ENCODE results near the gene CGB3.
"Not testable (repeated sequence)": the region's sequence is repeated elsewhere in the genome, so short reads cannot be mapped to it uniquely, and the experiment has no call there.

Gene CGB3

DNA sequence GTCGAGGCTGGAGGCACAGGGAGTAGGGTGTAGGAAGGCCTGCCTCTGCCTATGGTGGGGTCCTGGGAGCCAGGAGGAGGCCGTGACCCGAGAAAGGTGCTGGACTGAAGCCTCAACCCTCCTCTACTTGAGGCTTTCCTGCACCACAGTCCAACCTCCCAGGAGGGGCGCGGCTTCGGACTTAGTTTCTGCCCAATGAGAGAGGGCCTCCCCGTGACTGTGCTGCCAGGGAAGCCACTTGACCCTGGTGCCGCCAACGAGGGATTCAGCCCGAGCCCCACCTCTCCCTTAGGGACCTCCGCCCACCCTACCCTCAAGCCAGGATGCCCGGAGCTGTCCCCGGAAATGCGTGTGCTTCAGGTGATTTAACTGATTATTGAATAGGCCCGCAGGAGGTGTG lies at the start of gene CGB3:
CGB3 (minus strand) TSS at position 101 of the 400 bp plus-strand sequence. CDS start 362 bp downstream, outside the sequence.
- not testable (repeated sequence) for DNase-seq

GRCh38 chr19:49071860-49072547 lies 47.9 kb upstream of the CGB3 start:
- DNase-seq, result no peak

- no peak for DNase-seq
Observed at GRCh38 chr19:49070416-49070815, 46.3 kb upstream of the CGB3 start.

DNA sequence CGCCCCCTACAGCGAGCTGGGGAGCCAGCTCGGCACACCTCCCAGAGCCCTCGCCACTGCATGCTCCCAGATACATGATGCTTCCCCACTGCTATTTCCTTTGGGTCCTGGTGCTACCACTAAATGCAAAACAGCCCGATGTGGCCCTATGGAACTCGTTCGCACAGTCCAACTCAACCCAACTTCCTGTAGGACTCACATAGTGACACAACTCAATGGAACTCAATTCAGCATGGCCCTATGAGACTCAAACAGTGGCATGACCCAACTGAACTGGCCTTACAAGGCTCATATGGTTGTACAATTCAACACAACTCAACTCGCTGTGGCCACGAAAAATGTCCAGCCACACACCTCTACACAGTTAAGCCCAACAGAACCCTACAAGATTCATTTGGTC lies 44.9 kb upstream of the CGB3 start:
- DNase-seq, result no peak

- DNase-seq, result no peak
Observed at GRCh38 chr19:49067554-49067953, 43.4 kb upstream of the CGB3 start.

DNA sequence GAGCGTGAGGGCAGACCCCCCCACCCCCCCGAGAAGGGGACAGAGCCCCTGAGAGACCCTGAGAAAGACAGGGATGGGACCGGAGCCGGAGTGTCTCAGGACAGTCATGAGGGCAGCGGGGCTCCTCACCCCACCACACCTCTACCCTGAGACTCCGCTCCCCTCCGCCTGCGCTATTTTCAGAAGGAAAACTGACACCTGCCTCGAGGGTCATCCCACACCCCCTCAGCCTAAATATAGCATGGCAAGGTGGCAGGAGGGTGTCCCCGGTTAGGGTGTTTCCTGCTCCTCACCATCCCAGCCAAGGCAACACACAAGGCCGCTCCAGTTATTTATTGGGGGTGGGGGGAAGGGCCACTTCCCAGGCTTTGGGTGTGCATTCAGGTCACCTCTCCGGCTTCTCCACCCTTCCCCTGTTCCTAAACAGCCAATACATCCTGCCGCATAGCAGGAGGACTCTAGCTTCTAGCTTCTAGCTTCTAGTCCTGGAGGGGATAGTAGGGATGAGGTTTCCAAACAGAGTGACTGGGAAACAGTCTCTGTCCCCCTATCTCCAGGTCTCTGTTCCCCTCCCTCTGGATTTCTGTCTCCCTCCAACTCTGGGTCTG lies 41.9 kb upstream of the CGB3 start:
- DNase-seq, result no peak

DNA sequence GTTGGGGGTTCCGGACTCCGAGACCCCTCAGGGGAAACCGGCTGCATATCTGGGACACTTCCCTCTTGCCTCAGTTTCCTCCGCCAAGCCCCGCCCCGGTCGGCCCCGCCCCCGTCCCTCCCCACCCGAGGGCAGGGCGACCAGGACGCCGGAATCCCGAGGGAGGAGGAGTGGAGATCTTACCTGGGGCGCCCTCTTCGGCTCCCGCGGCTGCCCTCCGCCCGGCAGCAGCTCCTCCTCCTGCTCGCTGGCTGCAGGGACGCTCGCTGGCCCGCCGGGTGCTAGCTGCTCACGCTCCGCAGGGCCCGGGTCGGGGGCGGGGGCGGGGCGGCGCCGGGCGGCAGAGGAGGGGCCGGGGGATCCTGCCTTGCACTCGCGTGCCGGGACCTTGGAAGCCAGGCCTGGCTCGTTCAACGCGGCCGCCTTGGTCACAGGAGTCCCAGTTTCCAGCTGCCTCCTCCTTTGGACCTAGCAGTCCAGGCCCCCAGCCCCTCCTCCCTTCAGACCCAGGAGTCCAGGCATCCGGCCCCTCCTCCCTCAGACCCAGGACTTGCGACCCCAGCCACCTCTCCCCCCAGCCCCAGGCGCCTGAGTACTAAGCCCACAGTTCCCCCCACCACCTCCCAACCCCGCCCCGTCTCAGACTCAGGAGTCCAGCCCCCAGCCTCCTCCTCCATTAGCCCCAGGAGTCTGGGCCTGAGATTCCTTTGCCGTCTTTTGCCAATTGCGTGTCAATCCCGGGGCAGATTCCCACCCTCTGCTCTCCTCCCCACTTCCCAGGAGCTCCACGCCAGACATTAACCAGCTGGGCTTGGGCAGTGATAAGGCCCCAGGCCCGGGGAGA lies 40.9 kb upstream of the CGB3 start, which contains the start of gene NTF4:
NTF4 (minus strand) TSS at position 51 of the 844 bp plus-strand sequence. CDS start 2,821 bp downstream, outside the sequence.
- no peak for DNase-seq

GRCh38 chr19:49064029-49064629 lies 40.0 kb upstream of the CGB3 start:
- no peak for DNase-seq

DNA sequence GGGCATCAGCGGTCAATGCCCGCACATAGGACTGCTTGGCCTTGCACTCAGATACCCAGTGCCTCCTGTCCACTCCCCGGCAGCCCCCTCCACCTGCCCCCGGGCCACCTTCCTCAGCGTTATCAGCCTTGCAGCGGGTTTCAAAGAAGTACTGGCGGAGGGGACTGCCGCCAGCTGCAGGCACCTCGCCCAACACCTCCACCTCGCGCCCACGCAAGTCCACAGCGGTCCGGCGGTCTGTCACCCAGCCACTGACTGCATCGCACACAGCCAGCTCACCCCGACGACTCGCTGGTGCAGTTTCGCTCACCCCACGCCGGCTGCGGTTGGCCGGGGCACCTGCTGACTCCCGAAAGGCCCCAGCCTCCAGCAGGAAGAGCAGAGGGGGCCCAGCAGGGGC lies 37.3 kb upstream of the CGB3 start:
- no peak for DNase-seq

- no peak for DNase-seq
Observed at GRCh38 chr19:49061000-49061399, 36.9 kb upstream of the CGB3 start.

GRCh38 chr19:49059053-49059452 lies 34.9 kb upstream of the CGB3 start:
- DNase-seq, result no peak

DNA sequence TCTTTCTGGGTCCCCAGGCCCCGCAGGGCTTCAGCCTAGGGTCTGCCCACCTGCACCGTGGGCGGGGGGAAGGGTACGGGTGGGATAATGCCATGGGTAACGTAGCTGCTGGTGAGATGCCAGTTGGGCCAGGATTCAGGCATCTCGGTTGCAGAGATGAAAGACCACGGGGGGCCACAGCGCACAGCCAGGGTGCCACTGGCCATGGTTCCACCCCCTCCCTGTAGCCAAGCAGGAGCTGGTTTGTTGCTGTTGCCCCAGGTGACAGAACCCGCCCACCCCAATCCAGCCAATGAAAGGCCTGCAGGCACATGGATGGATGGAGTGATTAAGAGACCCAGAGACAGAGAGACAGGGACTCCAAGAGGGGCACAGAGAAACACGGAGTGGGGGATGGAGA lies 34.4 kb upstream of the CGB3 start:
- DNase-seq, result no peak

DNA sequence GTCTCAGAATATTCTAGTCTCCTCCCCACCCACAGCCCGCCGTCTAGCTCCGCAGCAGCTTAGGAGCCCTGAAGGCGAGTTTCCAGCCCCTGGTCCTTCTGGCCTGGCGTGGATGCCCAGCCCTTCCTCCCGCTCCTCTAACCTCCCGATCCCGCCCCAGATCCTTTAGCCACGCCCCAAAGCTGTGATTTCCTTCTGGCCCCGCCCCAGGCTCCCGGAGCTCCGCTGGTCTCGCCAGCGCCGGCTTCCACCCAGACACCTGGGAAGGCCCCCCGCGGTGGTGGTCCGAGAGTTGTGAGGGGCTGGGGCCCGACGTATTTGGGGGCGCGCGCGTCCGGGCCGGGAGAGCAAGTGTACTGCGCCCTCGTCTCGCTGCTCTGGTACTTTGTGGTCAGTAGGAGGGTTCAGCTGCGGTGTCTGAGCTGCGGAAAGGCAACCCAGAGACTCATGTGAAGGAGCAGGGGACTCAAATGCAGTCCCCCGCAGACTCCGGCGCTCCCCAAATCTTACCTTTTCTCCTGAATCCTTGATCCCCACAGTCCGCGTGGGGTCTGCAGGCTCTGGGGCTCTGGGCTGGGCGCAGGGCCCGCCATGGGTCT lies 33.6 kb upstream of the CGB3 start, which contains the start of gene CGB7:
CGB7 (minus strand) TSS at position 114 of the 599 bp plus-strand sequence. CDS start 2,374 bp downstream, outside the sequence.
- DNase-seq, result no peak

DNA sequence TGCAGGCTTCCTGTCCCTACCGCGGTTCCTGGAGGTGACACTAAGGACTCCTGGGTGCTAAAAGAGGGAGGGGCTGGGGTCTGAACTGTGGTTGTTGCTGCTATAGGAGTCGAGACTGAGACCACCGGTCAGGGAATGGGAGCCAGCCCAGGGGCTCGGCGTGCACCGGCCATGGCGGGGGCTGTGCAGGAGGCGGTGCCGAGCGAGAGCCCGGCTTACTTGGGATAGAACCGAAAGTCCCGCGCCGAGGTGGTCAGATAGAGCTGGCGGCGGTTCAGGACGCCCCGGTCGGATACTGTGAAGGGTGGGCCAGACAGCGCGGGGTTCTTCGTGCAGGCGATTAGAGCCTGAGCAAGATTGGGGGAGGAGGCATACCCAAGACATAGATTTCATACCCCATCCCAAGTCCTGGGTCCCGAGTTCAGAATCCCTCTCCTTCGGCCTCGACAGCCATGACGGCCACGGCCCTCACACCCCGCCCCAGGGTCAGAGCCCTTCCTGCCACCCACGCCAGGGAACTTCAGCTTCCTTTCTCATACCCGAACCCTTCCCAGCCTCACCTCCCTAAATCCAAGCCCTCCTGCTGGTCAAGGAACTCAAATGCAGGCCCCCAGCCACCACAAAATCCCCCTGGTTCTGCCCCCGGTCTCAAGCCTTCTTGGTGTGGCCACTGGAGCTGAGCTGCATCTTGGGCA lies 32.9 kb upstream of the CGB3 start:
- DNase-seq, result not testable (repeated sequence)

DNA sequence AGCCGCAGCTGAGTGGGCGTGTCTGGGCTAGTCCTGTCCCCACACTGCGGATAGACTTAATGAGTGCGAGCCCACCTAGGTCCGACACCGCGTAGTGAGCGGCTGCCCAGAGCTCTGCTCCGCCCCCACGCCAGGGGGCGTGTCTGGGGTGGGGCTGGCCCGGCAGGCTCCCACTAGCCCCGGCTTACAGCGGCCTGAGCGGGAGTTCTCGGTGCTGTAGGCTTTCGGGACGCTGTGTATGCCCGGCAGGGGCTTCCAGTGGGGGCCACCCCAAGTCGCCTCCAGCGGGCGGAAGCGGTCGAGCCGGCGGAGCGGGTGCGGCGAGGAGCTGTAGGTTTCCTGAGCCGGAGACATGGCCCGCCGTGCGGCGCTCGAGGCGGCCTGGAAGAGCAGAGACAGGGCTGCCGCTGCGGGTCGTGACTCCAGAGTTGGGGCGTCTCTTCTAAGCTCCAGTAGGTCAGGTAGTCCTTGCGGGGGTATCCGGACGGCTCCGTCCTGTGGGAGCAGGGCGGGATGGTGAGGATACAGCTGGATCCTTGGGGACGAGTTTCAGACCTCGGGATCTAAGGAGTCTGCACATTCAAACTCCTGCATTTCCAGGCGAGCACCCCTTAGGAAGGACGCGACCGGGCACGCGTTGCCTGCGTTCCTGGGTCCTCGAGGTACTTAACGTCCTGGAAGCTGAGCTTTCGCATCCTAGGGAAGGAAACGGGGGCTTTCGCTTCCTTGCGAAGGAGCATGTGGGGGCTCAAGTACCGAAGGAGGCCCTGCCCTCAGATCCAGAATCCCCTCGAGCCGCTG lies 32.2 kb upstream of the CGB3 start:
- DNase-seq, result no peak

DNA sequence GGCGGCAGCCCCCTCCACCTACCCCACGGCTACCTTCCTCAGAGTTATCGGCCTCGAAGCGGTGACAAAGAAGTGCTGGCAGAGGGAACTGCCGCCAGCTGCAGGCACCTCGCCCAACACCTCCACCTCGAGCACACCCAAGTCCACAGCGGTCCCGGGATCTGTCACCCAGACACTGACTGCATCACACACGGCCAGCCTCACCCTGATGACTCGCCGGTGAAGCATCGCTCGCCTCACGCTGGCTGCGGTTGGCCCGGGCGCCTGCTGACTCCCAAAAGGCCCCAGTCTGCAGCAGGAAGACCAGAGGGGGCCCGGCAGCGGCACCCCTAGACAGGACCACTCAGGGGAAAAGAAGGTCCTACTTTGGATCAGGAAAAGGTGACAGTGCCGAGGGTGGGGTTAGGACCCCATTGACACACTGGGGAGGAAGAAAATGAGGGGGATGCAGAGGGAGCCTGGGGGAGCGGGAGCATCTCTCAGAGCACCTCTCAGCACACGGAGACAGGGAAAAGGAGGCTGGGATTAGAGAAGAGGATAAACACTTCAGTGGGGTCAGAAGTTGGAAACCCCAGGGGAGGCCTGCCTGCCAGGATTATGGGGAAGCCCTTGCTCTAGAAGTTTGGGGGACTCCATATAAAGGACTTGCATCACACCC lies 26.4 kb upstream of the CGB3 start:
- DNase-seq, result not testable (repeated sequence)

- DNase-seq, result not testable (repeated sequence)
Observed at GRCh38 chr19:49049834-49050233, 25.7 kb upstream of the CGB3 start.

GRCh38 chr19:49049011-49049410 lies 24.9 kb upstream of the CGB3 start, which contains the start of gene CGB8:
Gene CGB8, minus strand, starts transcription at chr19:49049111. Its CDS starts 372 bp downstream, at chr19:49048739.
- not testable (repeated sequence) for DNase-seq

DNA sequence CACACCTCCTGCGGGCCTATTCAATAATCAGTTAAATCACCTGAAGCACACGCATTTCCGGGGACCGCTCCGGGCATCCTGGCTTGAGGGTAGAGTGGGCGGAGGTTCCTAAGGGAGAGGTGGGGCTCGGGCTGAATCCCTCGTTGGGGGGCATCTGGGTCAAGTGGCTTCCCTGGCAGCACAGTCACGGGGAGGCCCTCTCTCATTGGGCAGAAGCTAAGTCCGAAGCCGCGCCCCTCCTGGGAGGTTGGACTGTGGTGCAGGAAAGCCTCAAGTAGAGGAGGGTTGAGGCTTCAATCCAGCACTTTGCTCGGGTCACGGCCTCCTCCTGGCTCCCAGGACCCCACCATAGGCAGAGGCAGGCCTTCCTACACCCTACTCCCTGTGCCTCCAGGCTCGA lies 19.4 kb upstream of the CGB3 start, which contains the start of gene CGB5:
CGB5 (plus strand) TSS at position 301 of the 400 bp plus-strand sequence. CDS start 362 bp downstream, outside the sequence.
- not testable (repeated sequence) for DNase-seq

GRCh38 chr19:49042666-49043065 lies 18.5 kb upstream of the CGB3 start:
- DNase-seq, result not testable (repeated sequence)
